ENCODE measurements around the gene SLC8A3.

The SLC8A3 gene

DNA sequence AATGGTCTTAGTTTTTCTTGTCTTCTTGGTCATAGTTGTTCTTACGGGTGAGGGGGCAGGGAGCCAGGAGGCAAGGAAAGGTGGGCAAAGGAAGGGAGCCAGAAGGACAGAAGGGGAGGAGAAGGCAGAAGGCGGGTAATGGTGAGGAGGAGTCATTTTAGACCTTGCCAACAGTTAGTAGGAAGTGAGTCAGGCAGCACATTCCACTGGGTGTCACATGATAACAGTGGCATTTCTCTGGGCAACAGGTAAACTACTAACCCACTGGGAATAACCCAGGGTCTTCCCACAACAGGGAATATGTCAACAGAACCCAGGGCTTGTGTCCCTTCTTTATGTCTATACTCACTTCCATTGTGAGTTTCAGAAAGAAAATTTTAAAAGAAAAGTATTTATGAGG is 127.6 kb downstream of the SLC8A3 start:
- DNase-seq (ENCODE audit: low spot score), result no peak

DNA sequence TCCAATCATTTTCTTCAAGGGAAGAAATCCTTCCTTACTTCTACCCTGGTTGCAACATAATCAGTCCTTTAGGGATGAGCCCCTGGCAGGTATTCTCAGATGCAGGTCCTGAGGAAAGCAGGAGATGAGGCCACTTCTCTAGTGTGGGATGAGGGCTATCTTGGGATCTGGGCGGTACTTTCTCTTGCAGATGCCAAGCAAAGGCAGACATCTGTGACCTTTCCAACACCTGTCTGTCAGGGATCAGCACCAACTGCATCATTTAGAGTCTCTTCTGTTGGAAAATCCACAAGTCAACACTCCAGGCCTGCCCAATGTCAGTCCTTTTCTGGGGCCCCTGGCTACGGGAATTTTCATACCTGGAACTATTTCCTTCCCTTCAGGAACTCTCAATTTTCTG is 129.2 kb downstream of the SLC8A3 start:
- DNase-seq (ENCODE audit: low spot score), result no peak

- no peak for DNase-seq (ENCODE audit: low spot score)
Observed at GRCh38 chr14:70057519-70058136, 131.1 kb downstream of the SLC8A3 start.

DNA sequence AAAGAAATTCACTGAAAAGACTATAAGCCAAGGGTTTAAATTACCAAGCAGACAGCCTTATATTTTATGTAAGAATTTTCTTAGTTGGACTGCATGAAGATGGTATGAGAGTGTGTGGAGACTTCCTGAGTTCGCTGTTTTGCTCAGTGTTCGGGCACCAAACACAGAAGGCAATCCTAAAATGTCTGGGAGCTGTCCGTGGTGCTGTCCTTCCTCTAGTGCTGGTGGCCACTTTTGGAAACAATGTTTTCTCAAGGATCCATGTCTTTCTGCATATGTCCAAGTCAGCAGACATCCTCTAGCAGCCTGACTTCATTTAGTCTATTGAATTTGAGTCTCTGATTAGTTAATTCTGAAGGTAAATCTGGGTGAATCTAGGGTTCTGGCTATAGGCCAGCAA is 135.8 kb downstream of the SLC8A3 start:
- DNase-seq (ENCODE audit: low spot score), result peak; percentile 16

- DNase-seq (ENCODE audit: low spot score), result no peak
Observed at GRCh38 chr14:70050136-70050535, 138.6 kb downstream of the SLC8A3 start.

- no peak for DNase-seq (ENCODE audit: low spot score)
Observed at GRCh38 chr14:70049605-70050004, 139.1 kb downstream of the SLC8A3 start.

GRCh38 chr14:70048313-70048654 is 140.5 kb downstream of the SLC8A3 start:
- DNase-seq (ENCODE audit: low spot score), result no peak

DNA sequence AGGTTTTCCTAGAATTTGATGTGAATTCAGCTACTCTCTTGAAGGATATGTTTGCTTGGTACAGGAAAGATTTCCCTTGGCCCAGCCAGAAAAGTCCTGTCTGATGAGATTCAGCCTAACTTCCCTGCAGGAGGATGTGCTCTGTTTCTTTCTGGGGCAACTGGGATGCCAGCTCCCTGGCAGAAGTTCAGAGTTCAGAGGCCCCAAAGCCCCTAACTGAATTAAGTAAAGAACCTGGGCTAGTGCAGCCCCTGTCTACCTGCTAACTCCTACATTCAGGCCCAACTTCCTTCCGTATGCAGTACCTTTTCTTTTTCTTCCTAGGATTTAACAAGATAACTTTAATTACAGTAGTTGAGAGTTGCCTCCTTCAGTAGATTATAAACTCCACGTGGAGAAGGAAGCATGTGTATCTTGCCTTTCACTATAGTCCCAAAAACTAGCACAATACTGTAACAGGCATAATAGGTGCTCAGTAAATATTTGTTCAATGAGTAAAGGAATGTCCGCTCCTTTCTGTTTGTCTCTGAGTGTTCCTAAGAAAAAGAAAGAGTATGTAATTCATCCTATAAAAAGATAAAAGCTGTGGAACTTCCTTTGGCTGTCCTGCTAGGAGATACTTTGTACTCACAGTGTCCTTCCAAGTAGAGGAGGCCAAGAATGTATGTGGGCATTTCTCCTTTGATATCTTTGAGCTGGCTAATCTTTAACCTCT is 141.0 kb downstream of the SLC8A3 start:
- DNase-seq (ENCODE audit: low spot score), result no peak

DNA sequence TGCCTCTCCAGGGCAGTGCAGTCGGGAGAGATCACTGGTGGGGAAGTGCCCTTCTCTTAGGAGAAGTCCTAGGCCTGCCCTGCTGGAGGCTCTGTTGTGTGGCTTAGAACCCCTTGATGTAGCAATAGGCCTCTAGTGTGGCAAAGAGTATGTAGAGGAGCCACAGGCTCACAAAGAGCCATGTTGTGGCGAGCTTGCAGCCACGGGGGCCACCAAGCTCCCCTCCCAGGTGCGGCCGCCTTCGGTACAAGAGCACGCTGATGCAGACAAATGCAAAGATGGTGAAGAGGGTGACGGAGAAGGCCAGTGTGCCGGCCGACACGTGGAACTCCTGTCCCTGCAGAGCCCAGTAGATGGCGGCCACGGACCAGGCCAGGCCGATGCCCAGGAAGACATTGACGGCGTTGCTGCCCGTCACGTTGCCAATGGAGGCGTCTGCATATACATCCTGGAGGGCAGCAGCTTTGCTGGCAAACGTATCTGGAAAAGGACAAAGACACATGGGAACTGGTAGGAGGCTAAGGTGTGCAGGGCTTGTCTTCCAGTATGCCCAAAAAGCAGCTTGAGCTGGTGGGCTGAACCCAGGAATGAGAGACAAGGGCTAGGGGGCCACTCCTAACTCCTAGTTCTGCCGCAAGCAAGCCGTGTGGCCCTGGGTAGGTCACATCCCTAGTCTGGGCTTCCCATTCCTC is 142.8 kb downstream of the SLC8A3 start:
- peak; percentile 59 for DNase-seq (ENCODE audit: low spot score)

- no peak for DNase-seq (ENCODE audit: low spot score)
Observed at GRCh38 chr14:70045310-70045709, 143.4 kb downstream of the SLC8A3 start.

DNA sequence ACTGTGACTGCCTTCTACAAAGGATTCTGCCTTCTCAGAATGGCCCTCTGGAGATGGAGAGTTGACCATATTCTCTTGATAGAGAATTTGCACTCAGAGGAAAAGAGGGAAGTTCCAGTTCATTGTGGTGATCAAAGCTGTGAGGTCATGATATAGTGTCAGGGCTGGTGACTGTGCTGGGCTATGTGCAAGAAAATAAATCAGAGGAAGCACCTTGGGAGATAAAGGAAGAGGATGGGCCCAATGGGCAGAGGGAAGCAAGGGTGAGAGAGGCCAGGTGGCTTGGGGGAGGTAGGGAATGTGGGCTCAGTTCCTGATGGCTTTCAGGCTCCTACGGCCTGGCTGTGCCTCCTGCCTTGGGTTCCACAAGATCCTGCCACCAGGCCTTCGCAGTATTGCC is 145.8 kb downstream of the SLC8A3 start:
- no peak for DNase-seq (ENCODE audit: low spot score)

- DNase-seq (ENCODE audit: low spot score), result no peak
Observed at GRCh38 chr14:70036665-70037064, 152.1 kb downstream of the SLC8A3 start.

- DNase-seq (ENCODE audit: low spot score), result no peak
Observed at GRCh38 chr14:70034257-70034656, 154.5 kb downstream of the SLC8A3 start.

DNA sequence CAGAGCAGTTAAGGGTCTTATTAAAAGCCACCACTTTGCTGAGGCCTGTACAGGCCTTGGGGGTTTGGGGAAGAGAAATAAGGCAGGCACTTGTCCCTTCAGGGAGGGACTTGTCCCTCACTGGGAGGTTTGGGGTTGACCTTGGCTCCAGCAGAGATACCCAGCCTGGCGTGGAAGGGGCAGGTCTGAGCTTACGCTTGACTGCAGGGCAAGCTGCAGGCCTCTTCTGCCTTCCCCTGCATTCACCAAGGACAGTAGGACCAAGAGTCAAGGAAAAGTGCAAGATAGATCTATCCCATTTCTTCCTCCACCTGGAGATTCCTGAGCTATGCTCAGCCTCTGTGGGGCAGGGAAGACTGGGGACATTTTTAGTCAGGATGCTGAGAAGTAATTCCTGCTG is 155.2 kb downstream of the SLC8A3 start:
- no peak for DNase-seq (ENCODE audit: low spot score)

GRCh38 chr14:70033116-70033515 is 155.6 kb downstream of the SLC8A3 start:
- DNase-seq (ENCODE audit: low spot score), result no peak

GRCh38 chr14:70032447-70032846 is 156.3 kb downstream of the SLC8A3 start:
- no peak for DNase-seq (ENCODE audit: low spot score)

DNA sequence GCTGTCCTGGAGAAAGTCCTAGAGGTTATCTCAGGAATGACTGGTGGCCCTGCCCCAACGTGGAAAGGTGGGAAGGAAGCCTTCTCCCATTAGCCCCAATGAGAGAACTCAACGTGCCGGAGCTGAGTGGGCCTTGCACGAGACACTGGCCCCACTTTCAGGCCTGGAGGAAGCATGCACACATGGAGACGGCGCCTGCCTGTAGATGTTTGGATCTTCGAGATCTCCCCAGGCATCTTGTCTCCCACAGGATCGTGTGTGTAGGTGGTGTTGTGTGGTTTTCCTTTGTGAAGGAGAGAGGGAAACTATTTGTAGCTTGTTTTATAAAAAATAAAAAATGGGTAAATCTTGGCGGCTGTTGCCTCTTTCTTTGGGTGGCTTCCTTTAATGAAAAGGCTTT is 156.7 kb downstream of the SLC8A3 start:
- no peak for DNase-seq (ENCODE audit: low spot score)

- DNase-seq (ENCODE audit: low spot score), result no peak
Observed at GRCh38 chr14:70029296-70030132, 159.2 kb downstream of the SLC8A3 start.

GRCh38 chr14:70027785-70028428 is 160.8 kb downstream of the SLC8A3 start:
- DNase-seq (ENCODE audit: low spot score), result peak; percentile 26

DNA sequence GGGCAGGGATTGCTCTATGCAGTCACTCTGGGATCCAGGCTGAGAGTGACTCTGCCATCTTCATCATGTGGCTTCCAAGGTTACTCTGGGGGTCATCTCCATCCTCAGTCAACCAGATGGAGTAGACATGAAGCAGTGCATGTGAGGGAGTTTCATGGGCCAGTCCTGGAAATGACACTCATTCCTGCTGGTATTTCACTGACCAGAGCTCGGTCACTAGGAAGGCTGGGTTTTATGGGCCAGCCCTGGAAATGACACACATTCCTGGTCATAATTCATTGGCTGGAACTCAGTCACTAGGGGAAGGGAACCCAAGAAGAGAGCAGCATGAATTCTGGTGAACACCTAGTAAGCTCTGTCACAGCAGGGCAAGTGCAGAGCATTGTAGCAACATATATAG is 164.9 kb downstream of the SLC8A3 start:
- DNase-seq (ENCODE audit: low spot score), result no peak

GRCh38 chr14:70022771-70023445 is 165.8 kb downstream of the SLC8A3 start:
- no peak for DNase-seq (ENCODE audit: low spot score)

All from kidney capillary endothelial cell (primary cell).